Measurements from ENCODE around the gene BCL11A.
"Not testable (repeated sequence)": the region's sequence is repeated elsewhere in the genome, so short reads cannot be mapped to it uniquely, and the experiment has no call there.

The BCL11A gene

GRCh38 chr2:60437080-60437696, 116.3 kb downstream of the BCL11A start:
- no peak for DNase-seq (ENCODE audit: low read depth in 2 of 2)

- DNase-seq (ENCODE audit: low read depth in 2 of 2) = no peak
These were observed 120.3 kb downstream of the BCL11A start for GRCh38 chr2:60433018-60433596.

- DNase-seq (ENCODE audit: low read depth in 2 of 2) = no peak
These were observed 121.3 kb downstream of the BCL11A start for GRCh38 chr2:60432035-60432601.

- no peak for DNase-seq (ENCODE audit: low read depth in 2 of 2)
These were observed 123.8 kb downstream of the BCL11A start for GRCh38 chr2:60429681-60430080.

GRCh38 chr2:60426880-60427279, 126.6 kb downstream of the BCL11A start:
- no peak for DNase-seq (ENCODE audit: low read depth in 2 of 2)

- DNase-seq (ENCODE audit: low read depth in 2 of 2) = no peak
These were observed 127.1 kb downstream of the BCL11A start for GRCh38 chr2:60426341-60426740.

GRCh38 chr2:60424233-60424632, 129.2 kb downstream of the BCL11A start:
- DNase-seq (ENCODE audit: low read depth in 2 of 2) = no peak

GRCh38 chr2:60423505-60423904, 129.9 kb downstream of the BCL11A start:
- no peak for DNase-seq (ENCODE audit: low read depth in 2 of 2)

GRCh38 chr2:60422826-60423483, 130.5 kb downstream of the BCL11A start:
- no peak for DNase-seq (ENCODE audit: low read depth in 2 of 2)

GRCh38 chr2:60417210-60417609, 136.2 kb downstream of the BCL11A start:
- DNase-seq (ENCODE audit: low read depth in 2 of 2) = not testable (repeated sequence)

GRCh38 chr2:60416221-60417008, 137.0 kb downstream of the BCL11A start:
- DNase-seq (ENCODE audit: low read depth in 2 of 2) = no peak

GRCh38 chr2:60415814-60416213, 137.6 kb downstream of the BCL11A start:
- no peak for DNase-seq (ENCODE audit: low read depth in 2 of 2)

- no peak for DNase-seq (ENCODE audit: low read depth in 2 of 2)
These were observed 138.8 kb downstream of the BCL11A start for GRCh38 chr2:60414495-60415138.

GRCh38 chr2:60413814-60414168, 139.7 kb downstream of the BCL11A start:
- no peak for DNase-seq (ENCODE audit: low read depth in 2 of 2)

- no peak for DNase-seq (ENCODE audit: low read depth in 2 of 2)
These were observed 140.2 kb downstream of the BCL11A start for GRCh38 chr2:60413069-60413813.

- no peak for DNase-seq (ENCODE audit: low read depth in 2 of 2)
These were observed 140.8 kb downstream of the BCL11A start for GRCh38 chr2:60412620-60413019.

- no peak for DNase-seq (ENCODE audit: low read depth in 2 of 2)
These were observed 141.4 kb downstream of the BCL11A start for GRCh38 chr2:60412027-60412426.

GRCh38 chr2:60411295-60411694, 142.2 kb downstream of the BCL11A start:
- DNase-seq (ENCODE audit: low read depth in 2 of 2) = no peak

- no peak for DNase-seq (ENCODE audit: low read depth in 2 of 2)
These were observed 142.9 kb downstream of the BCL11A start for GRCh38 chr2:60410456-60411146.

GRCh38 chr2:60409531-60409871, 144.0 kb downstream of the BCL11A start:
- no peak for DNase-seq (ENCODE audit: low read depth in 2 of 2)

Data from stimulated activated CD8-positive, alpha-beta memory T cell treated with anti-CD3 and anti-CD28 coated beads, Interleukin-7, amount 100 ng/mL, for 4 hours (primary cell).